GM12875 (cell line): ENCODE results near the gene EP400.
A peak's percentile ranks its signal among the peaks of the same experiment; 100 is the strongest.
"Not testable (repeated sequence)": the region's sequence is repeated elsewhere in the genome, so short reads cannot be mapped to it uniquely, and the experiment has no call there.

Experiments used
- H3K4me3 ChIP-seq: one replicate; pipeline ENCODE4 v1.5.1; 2011; ENCODE audit warnings: low read depth, low read length, control low read depth
- TF ChIP-seq, protein P1 (sequence below): IDR thresholded peaks from 2 replicates; pipeline ENCODE4 v1.5.1; 2011; ENCODE audit warnings: low read depth, mild to moderate bottlenecking, control low read depth, inconsistent platforms, low read length, moderate library complexity, borderline replicate concordance; ENCODE audit not compliant: insufficient read depth

EP400 gene

DNA sequence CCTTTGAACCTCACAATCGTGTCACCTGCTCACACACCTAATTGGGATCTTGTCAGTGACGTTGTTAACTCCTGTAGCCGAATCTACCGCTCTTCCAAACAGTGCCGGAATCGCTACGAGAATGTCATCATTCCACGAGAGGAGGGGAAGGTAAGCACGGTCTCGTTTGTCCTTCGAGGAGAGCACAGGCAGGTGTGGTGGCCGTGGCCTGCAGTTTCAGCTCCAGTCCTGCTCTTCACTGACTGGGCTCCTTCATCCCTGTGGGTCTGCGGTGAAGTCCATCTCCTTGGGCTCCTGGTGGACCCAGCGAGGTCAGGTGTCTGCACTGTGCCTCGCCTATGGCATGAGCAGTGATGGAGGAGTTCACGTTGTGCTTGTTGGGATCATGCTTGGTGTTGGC is 96.0 kb downstream of the EP400 start:
- H3K4me3 ChIP-seq = no peak overlapping the region

DNA sequence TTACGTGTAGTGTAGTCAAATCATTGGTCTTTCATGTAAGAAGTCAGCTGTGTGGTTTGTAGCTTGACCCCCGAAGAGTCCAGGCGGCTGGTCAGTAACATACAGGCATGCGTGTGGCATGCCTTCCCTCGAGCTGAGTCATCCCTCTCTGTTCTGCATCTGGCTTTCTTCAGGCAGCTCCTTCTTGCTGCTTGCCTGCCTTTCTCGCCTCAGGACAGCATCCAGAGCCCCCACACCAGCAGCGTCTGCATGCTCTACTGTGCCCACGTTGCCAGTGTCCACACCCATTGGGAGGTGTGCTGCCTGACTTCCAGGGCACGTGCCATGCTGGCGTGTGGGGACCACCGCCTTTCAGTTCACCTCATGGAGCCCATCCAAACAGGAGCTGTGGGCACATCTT is 96.8 kb downstream of the EP400 start:
- TF ChIP-seq, protein P1, sequence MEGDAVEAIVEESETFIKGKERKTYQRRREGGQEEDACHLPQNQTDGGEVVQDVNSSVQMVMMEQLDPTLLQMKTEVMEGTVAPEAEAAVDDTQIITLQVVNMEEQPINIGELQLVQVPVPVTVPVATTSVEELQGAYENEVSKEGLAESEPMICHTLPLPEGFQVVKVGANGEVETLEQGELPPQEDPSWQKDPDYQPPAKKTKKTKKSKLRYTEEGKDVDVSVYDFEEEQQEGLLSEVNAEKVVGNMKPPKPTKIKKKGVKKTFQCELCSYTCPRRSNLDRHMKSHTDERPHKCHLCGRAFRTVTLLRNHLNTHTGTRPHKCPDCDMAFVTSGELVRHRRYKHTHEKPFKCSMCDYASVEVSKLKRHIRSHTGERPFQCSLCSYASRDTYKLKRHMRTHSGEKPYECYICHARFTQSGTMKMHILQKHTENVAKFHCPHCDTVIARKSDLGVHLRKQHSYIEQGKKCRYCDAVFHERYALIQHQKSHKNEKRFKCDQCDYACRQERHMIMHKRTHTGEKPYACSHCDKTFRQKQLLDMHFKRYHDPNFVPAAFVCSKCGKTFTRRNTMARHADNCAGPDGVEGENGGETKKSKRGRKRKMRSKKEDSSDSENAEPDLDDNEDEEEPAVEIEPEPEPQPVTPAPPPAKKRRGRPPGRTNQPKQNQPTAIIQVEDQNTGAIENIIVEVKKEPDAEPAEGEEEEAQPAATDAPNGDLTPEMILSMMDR = no peak
- no peak overlapping the region for H3K4me3 ChIP-seq

More for the DNA sequence above, 96.0 kb downstream of the EP400 start:
- TF ChIP-seq, protein P1 = no peak

DNA sequence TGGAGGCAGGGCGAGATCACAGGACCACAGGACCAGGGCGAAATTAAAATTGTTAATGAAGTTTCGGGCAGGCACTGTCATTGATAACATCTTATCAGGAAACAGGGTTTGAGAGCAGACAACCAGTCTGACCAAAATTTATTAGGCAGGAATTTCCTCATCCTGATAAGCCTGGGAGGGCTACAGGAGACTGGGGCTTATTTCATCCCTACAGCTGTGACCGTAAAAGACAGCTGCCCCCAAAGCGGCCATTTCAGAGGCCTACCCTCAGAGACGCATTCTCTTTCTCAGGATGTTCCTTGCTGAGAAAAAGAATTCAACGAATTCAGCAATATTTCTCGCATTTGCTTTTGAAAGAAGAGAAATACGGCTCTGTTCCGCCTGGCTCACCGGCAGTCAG is 97.9 kb downstream of the EP400 start:
- not testable (repeated sequence) for H3K4me3 ChIP-seq

DNA sequence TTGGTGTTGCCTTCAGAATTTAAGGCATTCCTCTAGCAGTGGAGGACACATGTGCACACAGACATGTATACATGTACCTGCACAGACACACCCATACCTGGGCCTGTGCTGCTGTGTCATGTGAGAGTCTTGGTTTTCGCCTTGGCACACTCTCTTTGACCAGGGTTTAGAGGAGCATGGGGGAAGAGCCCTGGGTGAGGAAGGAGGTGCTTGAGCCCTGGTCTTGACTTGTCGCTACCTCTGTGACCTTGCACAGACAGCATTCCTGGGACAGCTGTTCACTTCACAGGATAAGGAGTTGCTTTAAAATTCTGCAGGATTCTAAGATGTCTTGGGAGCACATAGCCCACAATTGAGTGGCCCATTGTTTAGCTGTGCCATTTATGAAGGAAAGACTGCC is 99.7 kb downstream of the EP400 start:
- TF ChIP-seq, protein P1 = no peak
- no peak overlapping the region for H3K4me3 ChIP-seq

DNA sequence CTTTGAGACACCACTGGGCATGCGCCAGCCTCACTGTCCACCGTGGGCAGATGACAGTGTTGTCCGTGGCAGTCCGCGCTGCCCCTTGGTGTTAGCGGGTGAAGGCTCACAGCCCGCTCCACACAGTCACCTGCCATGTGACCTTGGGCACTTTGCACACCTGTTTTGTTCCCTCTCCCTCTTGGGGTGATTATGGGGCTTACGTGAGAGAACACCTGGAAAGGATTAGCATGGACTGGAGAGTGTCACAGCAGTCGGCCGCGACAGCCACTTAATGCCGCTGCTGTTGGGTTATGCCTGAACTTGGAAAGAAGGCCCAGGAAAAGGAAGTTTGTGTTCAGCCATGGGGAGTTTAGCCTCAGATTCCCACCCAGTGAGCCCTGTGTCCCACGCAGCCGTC is 100.1 kb downstream of the EP400 start:
- H3K4me3 ChIP-seq = no peak overlapping the region
- TF ChIP-seq, protein P1 = no peak

DNA sequence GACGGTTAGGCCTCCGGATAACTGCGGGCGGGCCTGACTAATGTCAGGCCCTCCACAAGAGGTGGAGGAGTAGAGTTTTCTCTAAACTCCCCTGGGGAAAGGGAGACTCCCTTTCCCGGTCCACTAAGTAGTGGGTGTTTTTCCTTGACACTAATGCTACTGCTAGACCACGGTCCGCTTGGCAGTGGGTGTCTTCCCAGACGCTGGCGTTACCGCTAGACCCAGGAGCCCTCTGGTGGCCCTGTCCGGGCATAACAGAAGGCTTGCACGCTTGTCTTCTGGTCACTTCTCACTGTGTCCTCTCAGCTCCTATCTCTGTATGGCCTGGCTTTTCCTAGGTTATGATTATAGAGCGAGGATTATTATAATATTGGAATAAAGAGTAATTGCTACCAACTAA is 102.0 kb downstream of the EP400 start:
- TF ChIP-seq, protein P1 = 0 out of 2 replicates have a peak, but pooled peaks have one; percentile 21
- H3K4me3 ChIP-seq = not testable (repeated sequence)

DNA sequence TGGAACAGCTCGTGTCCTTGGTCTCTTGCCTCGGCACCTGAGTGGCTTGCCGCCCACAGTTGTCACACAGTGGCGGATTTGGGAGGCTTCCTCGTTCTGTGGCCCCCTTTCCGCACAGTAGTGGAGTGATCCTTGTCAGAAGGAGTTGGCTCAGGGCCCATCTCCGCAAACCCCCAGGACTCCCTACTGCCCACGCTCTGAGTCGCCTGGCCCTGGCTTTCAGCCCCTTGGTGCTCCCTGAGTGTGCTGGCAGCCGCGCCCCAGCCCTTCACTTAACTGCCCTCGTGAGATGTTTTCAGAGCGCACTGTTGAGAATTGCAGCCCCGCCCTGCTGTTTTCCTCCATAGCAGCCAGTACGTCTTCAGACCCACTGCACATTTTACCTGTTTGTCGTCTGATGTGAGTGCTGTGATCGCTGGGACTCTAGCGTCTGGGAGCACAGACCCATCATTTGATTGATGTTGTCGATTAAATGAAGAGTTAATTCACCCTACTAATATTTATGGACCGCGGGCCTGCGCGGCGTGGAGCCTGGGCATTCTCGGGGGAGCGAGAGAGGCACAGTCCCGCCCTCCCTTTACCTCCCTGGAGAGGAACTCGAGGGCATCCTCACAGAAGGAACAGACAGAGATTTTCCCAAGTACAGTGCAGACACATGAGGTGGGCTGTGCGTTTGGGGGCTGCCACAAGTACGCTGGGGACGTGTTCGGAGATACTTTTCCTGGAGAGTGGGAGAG is 102.6 kb downstream of the EP400 start:
- H3K4me3 ChIP-seq = no peak overlapping the region

More for the DNA sequence above, 102.6 kb downstream of the EP400 start:
- TF ChIP-seq, protein P1 = no peak
